MG63 (cell line): ENCODE measurements around the gene NLRP3. TPM values are rescaled to one million over a fixed set of nuclear protein-coding genes. Genes with fewer than 3 reads are reported as not detected.
"Not testable (repeated sequence)": the region's sequence is repeated elsewhere in the genome, so short reads cannot be mapped to it uniquely, and the experiment has no call there.

Experiments
- DNase-seq: peaks from one replicate; pipeline ENCODE4 v3.0.0-alpha.2; 2020
- H3K27me3 ChIP-seq: fragments of 250-450 bp; sonication (Bioruptor Pico); 2 replicates; pipeline ENCODE4 v1.5.1; 2020; ENCODE audit warnings: mild to moderate bottlenecking, moderate library complexity
- H3K36me3 ChIP-seq: fragments of 250-450 bp; sonication (Bioruptor Pico); 2 replicates; pipeline ENCODE4 v1.5.1; 2020; ENCODE audit warnings: mild to moderate bottlenecking, moderate library complexity
- H3K4me3 ChIP-seq: fragments of 250-450 bp; sonication (Bioruptor Pico); 2 replicates; pipeline ENCODE4 v1.5.1; 2020; ENCODE audit warnings: mild to moderate bottlenecking, moderate library complexity
- H3K9me3 ChIP-seq: fragments of 250-450 bp; sonication (Bioruptor Pico); 2 replicates; pipeline ENCODE4 v1.5.1; 2020; ENCODE audit warnings: mild to moderate bottlenecking, moderate library complexity
- total RNA-seq: library from RNA; depleted of rRNA; stranded (reverse); fragments of >200 nt; shearing (Covaris generic); gene quantifications from 2 replicates; pipeline ENCODE4 v1.2.3, GENCODE V29; 2014; ENCODE audit warnings: low replicate concordance; rRNA removed

NLRP3 gene
- total RNA-seq, 1 experiment from 2014 or later = 0.23 TPM

- DNase-seq = no peak
- H3K27me3 ChIP-seq = no peaks in the 10 kb centered on the region
- peaks cover 5% of the 10 kb centered on the region; the same call in 1 of the 2 replicates for H3K9me3 ChIP-seq
- no peak overlapping the region for H3K4me3 ChIP-seq
- no peaks in the 10 kb centered on the region for H3K36me3 ChIP-seq
Measured at GRCh38 chr1:247472035-247472434, 56.1 kb downstream of the NLRP3 start.

- H3K36me3 ChIP-seq = no peaks in the 10 kb centered on the region
- H3K27me3 ChIP-seq = no peaks in the 10 kb centered on the region
- H3K4me3 ChIP-seq = no peak overlapping the region
- no peak for DNase-seq
- peaks cover 5% of the 10 kb centered on the region; the same call in 1 of the 2 replicates for H3K9me3 ChIP-seq
Measured at GRCh38 chr1:247474367-247474766, 58.4 kb downstream of the NLRP3 start.

GRCh38 chr1:247475793-247476192 lies 59.8 kb downstream of the NLRP3 start:
- H3K27me3 ChIP-seq = no peaks in the 10 kb centered on the region

GRCh38 chr1:247476328-247477058 lies 60.5 kb downstream of the NLRP3 start:
- not testable (repeated sequence) for H3K36me3 ChIP-seq, H3K9me3 ChIP-seq, H3K27me3 ChIP-seq, H3K4me3 ChIP-seq, DNase-seq

More at GRCh38 chr1:247475793-247476192, 59.8 kb downstream of the NLRP3 start:
- no peak for DNase-seq
- peaks cover 5% of the 10 kb centered on the region; the same call in 1 of the 2 replicates for H3K9me3 ChIP-seq
- H3K4me3 ChIP-seq = no peak overlapping the region
- H3K36me3 ChIP-seq = no peaks in the 10 kb centered on the region

- Histone ChIP-seq H3K4me3 (no peak overlapping the region), H3K9me3 (no peaks in the 10 kb centered on the region), H3K27me3 (no peaks in the 10 kb centered on the region), H3K36me3 (no peaks in the 10 kb centered on the region)
- DNase-seq = no peak
Measured at GRCh38 chr1:247482747-247483146, 66.8 kb downstream of the NLRP3 start.

- Histone ChIP-seq H3K9me3 (no peaks in the 10 kb centered on the region), H3K27me3 (peaks cover 4% of the 10 kb centered on the region), H3K36me3 (no peaks in the 10 kb centered on the region), H3K4me3 (no peak overlapping the region)
- DNase-seq = no peak
Measured at GRCh38 chr1:247487057-247487456, 71.1 kb downstream of the NLRP3 start.

GRCh38 chr1:247491328-247491727 lies 75.4 kb downstream of the NLRP3 start:
- peaks cover 4% of the 10 kb centered on the region for H3K27me3 ChIP-seq
- no peaks in the 10 kb centered on the region for H3K9me3 ChIP-seq
- DNase-seq = no peak
- H3K36me3 ChIP-seq = no peaks in the 10 kb centered on the region
- no peak overlapping the region for H3K4me3 ChIP-seq

GRCh38 chr1:247493106-247493505 lies 77.1 kb downstream of the NLRP3 start:
- H3K36me3 ChIP-seq = no peaks in the 10 kb centered on the region
- no peak overlapping the region for H3K4me3 ChIP-seq
- peaks cover 2% of the 10 kb centered on the region for H3K27me3 ChIP-seq
- H3K9me3 ChIP-seq = no peaks in the 10 kb centered on the region
- DNase-seq = no peak

- DNase-seq = no peak
- Histone ChIP-seq H3K27me3 (no peaks in the 10 kb centered on the region; the same call in none of the 2 replicates), H3K9me3 (no peaks in the 10 kb centered on the region), H3K36me3 (no peaks in the 10 kb centered on the region), H3K4me3 (no peak overlapping the region)
Measured at GRCh38 chr1:247494767-247495166, 78.8 kb downstream of the NLRP3 start.

- H3K36me3 ChIP-seq = no peaks in the 10 kb centered on the region
- H3K27me3 ChIP-seq = no peaks in the 10 kb centered on the region; the same call in none of the 2 replicates
- DNase-seq = no peak
Measured at GRCh38 chr1:247496581-247497285, 80.8 kb downstream of the NLRP3 start.

More at GRCh38 chr1:247496581-247497285, 80.8 kb downstream of the NLRP3 start:
- Histone ChIP-seq H3K4me3 (no peak overlapping the region), H3K9me3 (no peaks in the 10 kb centered on the region)

Other genes with a start within 250 kb of the NLRP3 start
- 56.8 and 82.3 TPM in 2 replicates for gene ZNF124, start 244.2 kb upstream of the NLRP3 start, total RNA-seq
- not detected in 2 replicates for gene VN1R5, start 160.1 kb upstream of the NLRP3 start, total RNA-seq
- 35.9 and 42.5 TPM in 2 replicates for gene ZNF496, start 84.3 kb upstream of the NLRP3 start, total RNA-seq
- not detected in 2 replicates for gene OR2B11, start 41.9 kb downstream of the NLRP3 start, total RNA-seq
- not detected in 2 replicates for gene OR2C3, start 120.3 kb downstream of the NLRP3 start, total RNA-seq
- not detected in 2 replicates for gene GCSAML, start 133.0 kb downstream of the NLRP3 start, total RNA-seq
- gene OR2G2, start 172.2 kb downstream of the NLRP3 start, total RNA-seq = not detected in 2 replicates
- not detected in 2 replicates for gene OR2G3, start 189.4 kb downstream of the NLRP3 start, total RNA-seq